A549 (cell line): ENCODE results near the gene SLC44A2. TPM values are rescaled to one million over a fixed set of nuclear protein-coding genes. Genes with fewer than 3 reads are reported as not detected.

Source experiments
- ATAC-seq, 2 experiments: fragments of 200-7000 bp in 1 of 2; fragments of >200 bp in 1 of 2; cut with Nextera tagmentation in 1 of 2; cut with Tn5 transposase in 1 of 2; 3 replicates each; pipeline versions ENCODE4 v1.8.0 to v1.9.1; 2018 to 2020; ENCODE audit warnings: mild to moderate bottlenecking in 1 of 2, moderate library complexity in 1 of 2
- CTCF ChIA-PET: fragments of 300-600 bp; sonication (Branson Sonifier 250); formaldehyde crosslinking; extraction: SDS; loops from one replicate; lab custom pipeline; 2021; ENCODE audit warnings: antibody characterized with exemption, inconsistent platforms; lab: Yijun Ruan, JAX
- POLR2A ChIA-PET: fragments of 350-600 bp; formaldehyde crosslinking; extraction: SDS; loops from one replicate; lab custom pipeline; 2021; ENCODE audit warnings: antibody characterized with exemption, inconsistent platforms; lab: Yijun Ruan, JAX
- DNase-seq, 2 experiments: peaks; one replicate each; pipeline versions ENCODE4 v3.0.0 to v3.0.0-alpha.2; 2011 to 2016; ENCODE audit warnings: low read depth in 1 of 2, low spot score in 1 of 2
- FAIRE-seq: peaks from 2 replicates; lab custom pipeline; 2011; peaks lifted over from hg19 to GRCh38; lab: Jason Lieb, UNC
- H3K27ac ChIP-seq, 2 experiments: fragments of >200 bp; sonication (Bioruptor Twin); formaldehyde crosslinking; 3 replicates each; pipeline ENCODE4 v1.5.1; 2016 to 2017
- H3K4me1 ChIP-seq: fragments of >200 bp; sonication (Bioruptor Twin); formaldehyde crosslinking; 3 replicates; pipeline ENCODE4 v1.6.1; 2016
- H3K4me2 ChIP-seq: fragments of >200 bp; sonication (Bioruptor Twin); formaldehyde crosslinking; 3 replicates; pipeline ENCODE4 v1.6.1; 2016
- H3K4me3 ChIP-seq: fragments of >200 bp; sonication (Bioruptor Twin); formaldehyde crosslinking; 3 replicates; pipeline ENCODE4 v1.5.1; 2016
- H3K9me3 ChIP-seq: fragments of >200 bp; sonication (Bioruptor Twin); formaldehyde crosslinking; 3 replicates; pipeline ENCODE4 v1.6.1; 2016
- BHLHE40 ChIP-seq: IDR thresholded peaks from 2 replicates; pipeline ENCODE4 v1.6.1; 2012; ENCODE audit warnings: low read depth, low read length, inconsistent platforms
- CHD2 ChIP-seq: fragments of 150-350 bp; IDR thresholded peaks from 2 replicates; pipeline ENCODE4 v1.6.1; 2014; ENCODE audit warnings: low read length; ENCODE audit not compliant: partially characterized antibody
- E2F6 ChIP-seq: IDR thresholded peaks from 2 replicates; pipeline ENCODE4 v1.6.1; 2012; ENCODE audit warnings: low read depth, borderline replicate concordance
- EHMT2 ChIP-seq: fragments of 200-600 bp; sonication (generic); IDR thresholded peaks from 2 replicates; pipeline ENCODE4 v1.6.1; 2016; ENCODE audit warnings: antibody characterized with exemption, low read depth, mild to moderate bottlenecking, moderate library complexity
- EP300 ChIP-seq, 2 experiments: fragments of >200 bp; sonication (Bioruptor Twin); formaldehyde crosslinking; IDR thresholded peaks; 2 replicates in 1 of 2; 3 replicates in 1 of 2; pipeline ENCODE4 v1.6.1; 2016 to 2017
- FOSB ChIP-seq: fragments of 250-450 bp; sonication (Bioruptor Pico); IDR thresholded peaks from 2 replicates; pipeline ENCODE4 v1.5.0; 2020; ENCODE audit warnings: mild to moderate bottlenecking, moderate library complexity
- HDAC2 ChIP-seq: fragments of 200-600 bp; sonication (generic); IDR thresholded peaks from 2 replicates; pipeline ENCODE4 v1.6.1; 2016
- HEYL ChIP-seq: fragments of 250-450 bp; sonication (Bioruptor Pico); IDR thresholded peaks from 2 replicates; pipeline ENCODE4 v1.8.0; 2021; ENCODE audit warnings: mild to moderate bottlenecking, moderate library complexity
- HMGXB4 ChIP-seq: fragments of 250-450 bp; sonication (Bioruptor Pico); IDR thresholded peaks from 2 replicates; pipeline ENCODE4 v1.5.0; 2021; ENCODE audit warnings: mild to moderate bottlenecking, moderate library complexity, borderline replicate concordance
- JUNB ChIP-seq: fragments of >200 bp; sonication (Bioruptor Twin); formaldehyde crosslinking; IDR thresholded peaks from 2 replicates; pipeline ENCODE4 v1.6.1; 2016
- MAFK ChIP-seq: fragments of 450-650 bp; IDR thresholded peaks from 2 replicates; pipeline ENCODE4 v1.6.1; 2014; ENCODE audit not compliant: partially characterized antibody
- MAZ ChIP-seq: fragments of 150-350 bp; IDR thresholded peaks from 2 replicates; pipeline ENCODE4 v1.6.1; 2014; ENCODE audit warnings: antibody characterized with exemption, low read depth, low read length, borderline replicate concordance
- MYC ChIP-seq: IDR thresholded peaks from 2 replicates; pipeline ENCODE4 v1.6.1; 2012; ENCODE audit warnings: mild to moderate bottlenecking, inconsistent platforms, low read length, improper control_type of control experiment, borderline replicate concordance
- POLR2A ChIP-seq: IDR thresholded peaks from 2 replicates; pipeline ENCODE4 v1.6.1; 2012; ENCODE audit warnings: mild to moderate bottlenecking, low read length
- RARB ChIP-seq: fragments of 250-450 bp; sonication (Bioruptor Pico); IDR thresholded peaks from 2 replicates; pipeline ENCODE4 v1.8.0; 2021; ENCODE audit warnings: mild to moderate bottlenecking, moderate library complexity
- RFX5 ChIP-seq: fragments of 450-650 bp; IDR thresholded peaks from 2 replicates; pipeline ENCODE4 v1.7.1; 2014; ENCODE audit warnings: antibody characterized with exemption, mild to moderate bottlenecking, moderate library complexity
- RNF2 ChIP-seq: fragments of 200-600 bp; sonication (generic); IDR thresholded peaks from 2 replicates; pipeline ENCODE4 v1.6.1; 2016; ENCODE audit warnings: low read depth, mild to moderate bottlenecking, antibody characterized with exemption, moderate library complexity, borderline replicate concordance
- ZC3H11A ChIP-seq: fragments of 450-650 bp; IDR thresholded peaks from 2 replicates; pipeline ENCODE4 v1.6.1; 2014; ENCODE audit warnings: antibody characterized with exemption, mild to moderate bottlenecking
- ZNF302 ChIP-seq: fragments of 250-450 bp; sonication (Bioruptor Pico); IDR thresholded peaks from 2 replicates; pipeline ENCODE4 v1.9.0; 2021; ENCODE audit warnings: inconsistent platforms, mild to moderate bottlenecking, moderate library complexity
- WGBS: methylation state at CpG from one replicate; pipeline ENCODE4 v1.1.6; 2017; ENCODE audit errors: missing lambda C conversion rate; 5-methylcytosine and 5-hydroxymethylcytosine counted together
- polyA plus RNA-seq, 4 experiments: library from polyadenylated mRNA; depleted of rRNA in 3 of 4; stranded (reverse); fragments of >200 nt; fragmentation: RNase III in 1 of 4; extraction: RNeasy Plus Mini Kit Qiagen cat#74134 plus additional on column Dnase treatment in 1 of 4; gene quantifications; 2 replicates in 3 of 4; 3 replicates in 1 of 4; pipeline ENCODE4 v1.2.3, GENCODE V29; 2011 to 2017
- TF ChIP-seq, protein P1 (sequence below): fragments of 200-600 bp; sonication (generic); IDR thresholded peaks from 2 replicates; pipeline ENCODE4 v1.6.1; 2016; ENCODE audit warnings: antibody characterized with exemption, mild to moderate bottlenecking, moderate library complexity

Gene SLC44A2
- polyA plus RNA-seq, 2 of the 4 experiments (the other 2 are of a cell fraction), result 8.3 TPM

GRCh38 chr19:10625762-10626138, 397 bp downstream of the SLC44A2 start:
- WGBS, result 39% methylated on average over 6 of the region's 10 CpGs
- Histone ChIP-seq H3K9me3 (no peaks in the 10 kb centered on the region), H3K4me2 (peak overlapping the region; percentile 97), H3K27ac (peak overlapping the region; percentile 74 to 90)
- no peak for DNase-seq
- ATAC-seq, result peak; percentile 27 to 28; a peak in 3 of 6 replicates
- no peak for FAIRE-seq
- no peak for TF ChIP-seq RARB (CRISPR knock-in tag)
- no peak for TF ChIP-seq ZC3H11A
- TF ChIP-seq E2F6, result no peak
- no peak for TF ChIP-seq RNF2
- TF ChIP-seq, protein P1, sequence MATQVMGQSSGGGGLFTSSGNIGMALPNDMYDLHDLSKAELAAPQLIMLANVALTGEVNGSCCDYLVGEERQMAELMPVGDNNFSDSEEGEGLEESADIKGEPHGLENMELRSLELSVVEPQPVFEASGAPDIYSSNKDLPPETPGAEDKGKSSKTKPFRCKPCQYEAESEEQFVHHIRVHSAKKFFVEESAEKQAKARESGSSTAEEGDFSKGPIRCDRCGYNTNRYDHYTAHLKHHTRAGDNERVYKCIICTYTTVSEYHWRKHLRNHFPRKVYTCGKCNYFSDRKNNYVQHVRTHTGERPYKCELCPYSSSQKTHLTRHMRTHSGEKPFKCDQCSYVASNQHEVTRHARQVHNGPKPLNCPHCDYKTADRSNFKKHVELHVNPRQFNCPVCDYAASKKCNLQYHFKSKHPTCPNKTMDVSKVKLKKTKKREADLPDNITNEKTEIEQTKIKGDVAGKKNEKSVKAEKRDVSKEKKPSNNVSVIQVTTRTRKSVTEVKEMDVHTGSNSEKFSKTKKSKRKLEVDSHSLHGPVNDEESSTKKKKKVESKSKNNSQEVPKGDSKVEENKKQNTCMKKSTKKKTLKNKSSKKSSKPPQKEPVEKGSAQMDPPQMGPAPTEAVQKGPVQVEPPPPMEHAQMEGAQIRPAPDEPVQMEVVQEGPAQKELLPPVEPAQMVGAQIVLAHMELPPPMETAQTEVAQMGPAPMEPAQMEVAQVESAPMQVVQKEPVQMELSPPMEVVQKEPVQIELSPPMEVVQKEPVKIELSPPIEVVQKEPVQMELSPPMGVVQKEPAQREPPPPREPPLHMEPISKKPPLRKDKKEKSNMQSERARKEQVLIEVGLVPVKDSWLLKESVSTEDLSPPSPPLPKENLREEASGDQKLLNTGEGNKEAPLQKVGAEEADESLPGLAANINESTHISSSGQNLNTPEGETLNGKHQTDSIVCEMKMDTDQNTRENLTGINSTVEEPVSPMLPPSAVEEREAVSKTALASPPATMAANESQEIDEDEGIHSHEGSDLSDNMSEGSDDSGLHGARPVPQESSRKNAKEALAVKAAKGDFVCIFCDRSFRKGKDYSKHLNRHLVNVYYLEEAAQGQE, result no peak
- no peak for TF ChIP-seq MAFK
- no peak for TF ChIP-seq POLR2A
- no peak for TF ChIP-seq CHD2
- TF ChIP-seq MAZ, result no peak
- no peak for TF ChIP-seq MYC
- TF ChIP-seq BHLHE40, result no peak
- no peak for TF ChIP-seq ZNF302 (CRISPR knock-in tag)
- TF ChIP-seq HEYL, result no peak
- TF ChIP-seq JUNB, result no peak
- TF ChIP-seq, all 56 proteins: peak for 0
- POLR2A ChIA-PET, result interaction anchor here (1.4 kb wide), 1 partner anchor 19 kb away, joined by 10 read pairs; no protein-coding TSS in a partner anchor
- 0 out of 3 replicates have a peak, but pooled peaks cover 4% of the 10 kb centered on the region for H3K4me1 ChIP-seq
- peak overlapping the region; percentile 49 for H3K4me3 ChIP-seq
- CTCF ChIA-PET, result no interaction called here

DNA sequence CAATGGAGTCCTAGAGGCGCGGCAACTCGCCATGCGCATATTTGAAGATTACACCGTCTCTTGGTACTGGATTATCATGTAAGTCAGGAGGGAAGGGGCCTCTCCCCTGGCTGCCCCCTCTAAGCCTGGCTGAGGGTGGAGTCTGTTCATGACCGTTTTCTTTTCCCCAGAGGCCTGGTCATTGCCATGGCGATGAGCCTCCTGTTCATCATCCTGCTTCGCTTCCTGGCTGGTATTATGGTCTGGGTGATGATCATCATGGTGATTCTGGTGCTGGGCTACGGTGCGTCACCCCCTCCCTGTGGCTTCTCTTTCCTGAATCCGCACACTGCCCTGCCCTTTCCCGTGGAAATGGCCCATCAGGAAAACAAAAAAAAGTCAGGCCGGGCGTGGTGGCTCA, 6.5 kb downstream of the SLC44A2 start:
- no peaks in the 10 kb centered on the region for H3K4me1 ChIP-seq
- H3K4me2 ChIP-seq, result no peak overlapping the region
- ATAC-seq, result no peak
- no peak for FAIRE-seq
- 92% methylated on average over 14 of the region's 14 CpGs for WGBS
- TF ChIP-seq CHD2, result no peak
- no peak for TF ChIP-seq RFX5
- no peak for TF ChIP-seq FOSB
- no peak for TF ChIP-seq HMGXB4 (CRISPR knock-in tag)
- no peak for TF ChIP-seq EHMT2
- no peak for TF ChIP-seq EP300 (IDR thresholded peaks at IDR 0.05)
- TF ChIP-seq HDAC2, result no peak
- no peak overlapping the region for H3K27ac ChIP-seq
- DNase-seq, result no peak
- POLR2A ChIA-PET, result no interaction called here
- no peaks in the 10 kb centered on the region for H3K9me3 ChIP-seq
- CTCF ChIA-PET, result no interaction called here
- no peak overlapping the region for H3K4me3 ChIP-seq

DNA sequence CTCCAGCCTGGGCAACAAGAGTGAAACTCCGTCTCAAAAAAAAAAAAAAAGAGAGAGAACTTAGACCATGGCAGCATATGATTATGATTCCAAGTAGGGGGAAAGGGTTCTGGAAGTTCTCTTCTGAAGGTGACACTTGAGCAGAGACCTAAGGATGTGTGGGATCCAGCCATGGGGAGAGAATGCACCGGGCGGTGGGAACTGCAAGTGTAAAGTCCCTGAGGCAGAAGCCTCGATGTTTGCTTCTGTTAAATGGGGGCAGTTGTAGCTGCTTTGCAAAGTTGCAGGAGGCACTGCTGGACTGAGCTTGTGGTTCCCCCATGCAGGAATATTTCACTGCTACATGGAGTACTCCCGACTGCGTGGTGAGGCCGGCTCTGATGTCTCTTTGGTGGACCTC, 9.1 kb downstream of the SLC44A2 start:
- TF ChIP-seq RARB (CRISPR knock-in tag), result no peak
- DNase-seq (no peak), FAIRE-seq (no peak), ATAC-seq (no peak)
- ChIA-PET CTCF (interaction anchor here (0.9 to 2.1 kb wide), 6 partner anchors 10 to 78 kb away, joined by 3 to 9 read pairs (median 4); no protein-coding TSS in a partner anchor), POLR2A (no interaction called here)
- WGBS, result 78% methylated on average over 4 of the region's 7 CpGs
- H3K27ac ChIP-seq, result no peak overlapping the region
- H3K4me2 ChIP-seq, result no peak overlapping the region
- no peaks in the 10 kb centered on the region for H3K9me3 ChIP-seq
- no peaks in the 10 kb centered on the region for H3K4me1 ChIP-seq
- no peak overlapping the region for H3K4me3 ChIP-seq
